GM21390 (cell line): Measurements from ENCODE around the gene HEPH.
"Not testable (repeated sequence)": the region's sequence is repeated elsewhere in the genome, so short reads cannot be mapped to it uniquely, and the experiment has no call there.

Experiments
- ATAC-seq: cut with Tn5 transposase; IDR thresholded peaks from one replicate; pipeline ENCODE4 v1.9.1; 2021; ENCODE audit not compliant: unreplicated experiment

HEPH gene

GRCh38 chrX:66200855-66201795 is 37.1 kb downstream of the HEPH start:
- ATAC-seq: peak; percentile 48

GRCh38 chrX:66203114-66203513 is 39.1 kb downstream of the HEPH start:
- no peak for ATAC-seq

GRCh38 chrX:66221856-66222255 is 57.8 kb downstream of the HEPH start:
- no peak for ATAC-seq

GRCh38 chrX:66232296-66232695 is 68.2 kb downstream of the HEPH start:
- ATAC-seq: no peak

- ATAC-seq: no peak
These were observed 69.2 kb downstream of the HEPH start for GRCh38 chrX:66233209-66233608.

- ATAC-seq: not testable (repeated sequence)
These were observed 69.9 kb downstream of the HEPH start for GRCh38 chrX:66233904-66234303.

GRCh38 chrX:66255359-66255967 is 91.4 kb downstream of the HEPH start:
- ATAC-seq: no peak

GRCh38 chrX:66262807-66263206 is 98.8 kb downstream of the HEPH start:
- no peak for ATAC-seq
